ENCODE results near the gene USF1. TPM values are rescaled to one million over a fixed set of nuclear protein-coding genes. Genes with fewer than 3 reads are reported as not detected.

USF1 gene
- total RNA-seq, 1 donor from 2014 or later: 70.1 TPM

GRCh38 chr1:160999376-160999775, 46.4 kb downstream of the USF1 start:
- peaks cover 12% of the 10 kb centered on the region for H3K36me3 Mint-ChIP-seq (ENCODE audit: low read depth, unreplicated experiment)

GRCh38 chr1:160997323-160998038, 48.3 kb downstream of the USF1 start:
- Mint-ChIP-seq H3K36me3 (ENCODE audit: low read depth, unreplicated experiment) (peaks cover 12% of the 10 kb centered on the region), H3K9me3 (ENCODE audit: unreplicated experiment) (no peaks in the 10 kb centered on the region), H3K27me3 (ENCODE audit: low read depth, unreplicated experiment) (no peaks in the 10 kb centered on the region), H3K27ac (ENCODE audit: unreplicated experiment) (no peak overlapping the region), H3K4me3 (ENCODE audit: unreplicated experiment) (no peak overlapping the region), H3K4me1 (ENCODE audit: low read depth, unreplicated experiment) (peaks cover 16% of the 10 kb centered on the region)
- Histone ChIP-seq H3K4me3 (ENCODE audit: insufficient read depth, low read depth, low read length) (no peak overlapping the region), H3K79me2 (ENCODE audit: insufficient read depth, low read length) (no peaks in the 10 kb centered on the region), H3K9me3 (ENCODE audit: insufficient read depth, low read depth, low read length) (no peaks in the 10 kb centered on the region), H3K9ac (ENCODE audit: low read length) (no peak overlapping the region), H3K4me2 (ENCODE audit: low read length) (no peak overlapping the region), H3K27me3 (ENCODE audit: insufficient read depth, low read length) (no peaks in the 10 kb centered on the region), H3K27ac (ENCODE audit: low read depth, low read length) (no peak overlapping the region), H2AFZ (ENCODE audit: low read depth, low read length) (no peak overlapping the region), H4K20me1 (ENCODE audit: insufficient read depth, low read length) (no peaks in the 10 kb centered on the region), H3K36me3 (ENCODE audit: insufficient read depth, low read length) (no peaks in the 10 kb centered on the region), H3K4me1 (ENCODE audit: insufficient read depth, low read length) (no peaks in the 10 kb centered on the region)
- TF ChIP-seq, protein P1, sequence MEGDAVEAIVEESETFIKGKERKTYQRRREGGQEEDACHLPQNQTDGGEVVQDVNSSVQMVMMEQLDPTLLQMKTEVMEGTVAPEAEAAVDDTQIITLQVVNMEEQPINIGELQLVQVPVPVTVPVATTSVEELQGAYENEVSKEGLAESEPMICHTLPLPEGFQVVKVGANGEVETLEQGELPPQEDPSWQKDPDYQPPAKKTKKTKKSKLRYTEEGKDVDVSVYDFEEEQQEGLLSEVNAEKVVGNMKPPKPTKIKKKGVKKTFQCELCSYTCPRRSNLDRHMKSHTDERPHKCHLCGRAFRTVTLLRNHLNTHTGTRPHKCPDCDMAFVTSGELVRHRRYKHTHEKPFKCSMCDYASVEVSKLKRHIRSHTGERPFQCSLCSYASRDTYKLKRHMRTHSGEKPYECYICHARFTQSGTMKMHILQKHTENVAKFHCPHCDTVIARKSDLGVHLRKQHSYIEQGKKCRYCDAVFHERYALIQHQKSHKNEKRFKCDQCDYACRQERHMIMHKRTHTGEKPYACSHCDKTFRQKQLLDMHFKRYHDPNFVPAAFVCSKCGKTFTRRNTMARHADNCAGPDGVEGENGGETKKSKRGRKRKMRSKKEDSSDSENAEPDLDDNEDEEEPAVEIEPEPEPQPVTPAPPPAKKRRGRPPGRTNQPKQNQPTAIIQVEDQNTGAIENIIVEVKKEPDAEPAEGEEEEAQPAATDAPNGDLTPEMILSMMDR (IDR thresholded peaks at IDR 0.05; ENCODE audit: insufficient read depth, low read depth, low read length): peak; percentile 34
- no peak for TF ChIP-seq EZH2 (IDR thresholded peaks at IDR 0.05; ENCODE audit: insufficient read depth, low read length)
- FAIRE-seq: no peak
- peak; percentile 49 for DNase-seq (ENCODE audit: low read depth)

More at GRCh38 chr1:160999376-160999775, 46.4 kb downstream of the USF1 start:
- no peak for TF ChIP-seq EZH2 (IDR thresholded peaks at IDR 0.05; ENCODE audit: insufficient read depth, low read length)
- TF ChIP-seq, protein P1 (IDR thresholded peaks at IDR 0.05; ENCODE audit: insufficient read depth, low read depth, low read length): no peak
- Histone ChIP-seq H3K9ac (ENCODE audit: low read length) (no peak overlapping the region), H4K20me1 (ENCODE audit: insufficient read depth, low read length) (no peaks in the 10 kb centered on the region), H3K4me3 (ENCODE audit: insufficient read depth, low read depth, low read length) (no peak overlapping the region), H3K27ac (ENCODE audit: low read depth, low read length) (no peak overlapping the region), H3K4me2 (ENCODE audit: low read length) (no peak overlapping the region), H3K27me3 (ENCODE audit: insufficient read depth, low read length) (no peaks in the 10 kb centered on the region), H3K9me3 (ENCODE audit: insufficient read depth, low read depth, low read length) (no peaks in the 10 kb centered on the region), H3K4me1 (ENCODE audit: insufficient read depth, low read length) (no peaks in the 10 kb centered on the region), H3K36me3 (ENCODE audit: insufficient read depth, low read length) (no peaks in the 10 kb centered on the region), H2AFZ (ENCODE audit: low read depth, low read length) (no peak overlapping the region), H3K79me2 (ENCODE audit: insufficient read depth, low read length) (no peaks in the 10 kb centered on the region)
- Mint-ChIP-seq H3K4me3 (ENCODE audit: unreplicated experiment) (no peak overlapping the region), H3K27me3 (ENCODE audit: low read depth, unreplicated experiment) (no peaks in the 10 kb centered on the region), H3K9me3 (ENCODE audit: unreplicated experiment) (no peaks in the 10 kb centered on the region), H3K27ac (ENCODE audit: unreplicated experiment) (no peak overlapping the region), H3K4me1 (ENCODE audit: low read depth, unreplicated experiment) (peaks cover 13% of the 10 kb centered on the region)
- DNase-seq (ENCODE audit: low read depth) (no peak), FAIRE-seq (no peak)

DNA sequence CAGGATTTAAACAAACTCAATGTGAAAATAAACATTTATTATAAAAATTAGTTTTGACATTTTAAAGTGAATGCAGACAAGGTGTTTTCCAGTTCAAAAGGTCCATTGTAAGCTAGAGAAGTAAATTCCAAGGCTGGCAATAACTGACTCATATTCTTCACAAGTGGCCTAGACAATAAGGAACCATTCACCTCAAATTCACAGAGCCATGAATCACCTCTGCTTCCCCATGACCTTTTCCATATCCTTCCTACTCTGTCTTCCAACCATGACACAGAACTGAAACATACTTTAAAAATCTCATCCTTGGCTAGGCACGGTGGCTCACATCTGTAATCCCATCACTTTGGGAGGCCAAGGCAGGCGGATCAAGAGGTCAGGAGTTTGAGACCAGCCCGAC, 49.6 kb downstream of the USF1 start:
- peak; percentile 80 for DNase-seq (ENCODE audit: low read depth)
- peaks cover 12% of the 10 kb centered on the region for H3K36me3 Mint-ChIP-seq (ENCODE audit: low read depth, unreplicated experiment)
- H3K27me3 Mint-ChIP-seq (ENCODE audit: low read depth, unreplicated experiment): no peaks in the 10 kb centered on the region
- Histone ChIP-seq H3K9ac (ENCODE audit: low read length) (no peak overlapping the region), H3K4me1 (ENCODE audit: insufficient read depth, low read length) (no peaks in the 10 kb centered on the region), H3K9me3 (ENCODE audit: insufficient read depth, low read depth, low read length) (no peaks in the 10 kb centered on the region), H2AFZ (ENCODE audit: low read depth, low read length) (no peak overlapping the region), H3K27ac (ENCODE audit: low read depth, low read length) (no peak overlapping the region), H3K27me3 (ENCODE audit: insufficient read depth, low read length) (no peaks in the 10 kb centered on the region), H3K4me2 (ENCODE audit: low read length) (no peak overlapping the region), H3K79me2 (ENCODE audit: insufficient read depth, low read length) (no peaks in the 10 kb centered on the region), H3K36me3 (ENCODE audit: insufficient read depth, low read length) (no peaks in the 10 kb centered on the region), H3K4me3 (ENCODE audit: insufficient read depth, low read depth, low read length) (no peak overlapping the region), H4K20me1 (ENCODE audit: insufficient read depth, low read length) (no peaks in the 10 kb centered on the region)
- no peak for TF ChIP-seq EZH2 (IDR thresholded peaks at IDR 0.05; ENCODE audit: insufficient read depth, low read length)
- TF ChIP-seq, protein P1 (IDR thresholded peaks at IDR 0.05; ENCODE audit: insufficient read depth, low read depth, low read length): no peak
- no peaks in the 10 kb centered on the region for H3K9me3 Mint-ChIP-seq (ENCODE audit: unreplicated experiment)
- no peak overlapping the region for H3K4me3 Mint-ChIP-seq (ENCODE audit: unreplicated experiment)
- peaks cover 15% of the 10 kb centered on the region for H3K4me1 Mint-ChIP-seq (ENCODE audit: low read depth, unreplicated experiment)
- no peak for FAIRE-seq
- H3K27ac Mint-ChIP-seq (ENCODE audit: unreplicated experiment): peak overlapping the region; percentile 60

All from astrocyte (in vitro differentiated cells and primary cell).